GM19035 (cell line): Measurements from ENCODE around the gene IFIH1.

ENCODE experiments used
- ATAC-seq: cut with Tn5 transposase; IDR thresholded peaks from one replicate; pipeline ENCODE4 v1.9.1; 2021; ENCODE audit not compliant: unreplicated experiment

The IFIH1 gene

DNA sequence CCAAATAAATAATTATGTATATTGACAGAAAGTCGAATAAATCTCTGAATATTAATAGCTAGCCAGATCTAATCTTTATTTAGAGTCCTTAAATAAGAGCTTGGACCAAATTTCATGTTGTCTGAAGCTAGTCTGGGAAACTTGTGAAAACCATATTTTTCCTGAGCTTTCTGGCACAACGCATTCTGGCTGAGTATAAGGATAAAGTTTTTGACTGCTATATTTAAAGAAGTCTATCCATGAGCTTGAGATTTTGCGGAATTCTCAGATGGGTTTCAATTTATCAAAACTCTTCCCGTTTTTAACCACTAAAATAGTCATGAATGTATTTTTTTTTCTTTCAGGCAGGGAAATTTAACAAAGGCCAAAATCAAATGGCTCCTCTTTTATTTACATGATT is 99.1 kb downstream of the IFIH1 start:
- ATAC-seq: no peak

DNA sequence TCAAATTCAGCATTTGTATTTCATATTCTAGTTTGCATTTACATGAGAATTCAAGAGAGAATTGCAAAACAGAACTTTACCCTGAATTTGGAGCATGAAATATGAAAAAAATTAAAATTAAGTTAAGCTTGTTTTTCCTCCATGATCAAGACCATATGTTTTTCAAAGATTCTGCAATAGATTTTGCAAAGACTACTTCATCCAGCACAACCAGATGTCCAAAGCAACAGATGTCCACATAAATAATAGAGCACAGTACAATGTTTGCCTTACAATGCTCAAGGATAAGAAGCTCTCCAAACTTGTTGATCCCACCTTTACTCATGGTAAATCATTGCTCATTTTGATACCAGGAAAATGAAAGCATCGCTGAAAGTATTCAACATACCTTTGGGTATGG is 100.9 kb downstream of the IFIH1 start:
- no peak for ATAC-seq
